ENCODE measurements around the gene FOXL2. TPM values are rescaled to one million over a fixed set of nuclear protein-coding genes. Genes with fewer than 3 reads are reported as not detected.

Gene FOXL2
- total and polyA plus RNA-seq, 2 of the 13 experiments (the other 11 are each of a cell fraction or from before 2014, with no cell fraction given): not detected

DNA sequence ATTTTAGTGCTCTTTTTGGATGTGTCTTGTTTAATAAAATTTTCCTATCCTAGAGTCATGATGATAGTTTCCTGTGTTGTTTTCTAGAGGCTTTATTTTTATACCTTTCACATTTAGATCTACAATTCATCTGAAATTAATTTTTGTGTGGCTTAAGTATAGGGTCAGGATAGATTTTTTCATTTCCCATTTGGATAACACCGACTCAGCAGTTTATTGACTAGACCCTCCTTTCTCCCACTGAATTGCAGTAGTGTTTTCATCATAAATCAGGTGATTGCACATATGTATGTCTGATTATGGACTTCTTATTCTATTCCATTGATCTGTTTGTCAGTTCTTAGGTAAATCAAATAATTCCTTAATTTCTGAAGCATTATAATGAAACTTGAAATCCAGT is 48.8 kb upstream of the FOXL2 start:
- BruUV-seq (replicated peaks): no TSS peak

DNA sequence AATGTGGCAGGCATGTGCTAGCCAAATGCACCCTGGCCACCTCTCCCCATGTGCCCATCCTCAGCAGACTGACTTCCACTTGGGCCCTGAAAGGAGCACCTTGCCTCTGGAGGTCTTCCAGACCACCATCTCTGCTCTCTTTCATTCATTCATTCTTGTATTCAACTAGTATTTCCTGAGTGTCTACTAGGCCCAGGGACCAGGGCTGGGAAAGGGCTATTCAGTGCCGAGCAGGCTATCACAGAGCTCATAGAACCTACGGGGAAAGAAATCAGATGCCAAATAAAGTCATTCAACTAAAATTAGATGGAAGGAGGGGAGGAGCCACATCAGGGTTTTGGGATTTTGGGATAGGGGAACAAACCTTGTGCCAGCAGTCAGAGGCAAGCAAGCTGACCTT is 40.2 kb upstream of the FOXL2 start:
- intact Hi-C loops (cut with micrococcal nuclease; ENCODE audit: unreplicated experiment) (no loop called here), in situ Hi-C loops (cut with HindIII; ENCODE audit: extremely low pct_ligation_motif_present, low pct_unique_long_range_greater_than_20kb) (no loop called here)
- Histone ChIP-seq H3K27ac (ENCODE audit: extremely low read length, insufficient read depth, low read length) (no peak overlapping the region), H4K20me1 (ENCODE audit: insufficient read depth, low read length) (no peaks in the 10 kb centered on the region), H3K36me3 (replicated peaks in 1 of 2; ENCODE audit: control insufficient read depth in 1 of 2, insufficient read depth in 2 of 2, low read length in 2 of 2) (no peaks in the 10 kb centered on the region), H2AFZ (ENCODE audit: low read length) (no peak overlapping the region), H3K4me2 (ENCODE audit: low read depth, low read length) (no peak overlapping the region), H3K27me3 (ENCODE audit: control insufficient read depth in 1 of 2, insufficient read depth in 2 of 2, low read length in 2 of 2) (peaks cover 1 to 9% of the 10 kb centered on the region in 2 experiments; a peak in 2 of 5 replicates), H3K9ac (ENCODE audit: insufficient read depth, low read depth, low read length) (no peak overlapping the region), H3K79me2 (ENCODE audit: insufficient read depth, low read length) (no peaks in the 10 kb centered on the region), H3K4me3 (replicated peaks in 1 of 3; ENCODE audit: insufficient read depth in 1 of 3, low read depth in 2 of 3, low read length in 3 of 3) (no peak overlapping the region), H3K4me1 (ENCODE audit: insufficient read depth, low read length) (no peaks in the 10 kb centered on the region), H3K9me3 (ENCODE audit: low read length) (no peaks in the 10 kb centered on the region)
- WGBS (ENCODE audit: low lambda C conversion rate): 0% methylated on average over 2 of the region's 2 CpGs
- DNase-seq (ENCODE audit: low spot score): no peak
- BruUV-seq (replicated peaks): no TSS peak
- TF ChIP-seq, protein P1, sequence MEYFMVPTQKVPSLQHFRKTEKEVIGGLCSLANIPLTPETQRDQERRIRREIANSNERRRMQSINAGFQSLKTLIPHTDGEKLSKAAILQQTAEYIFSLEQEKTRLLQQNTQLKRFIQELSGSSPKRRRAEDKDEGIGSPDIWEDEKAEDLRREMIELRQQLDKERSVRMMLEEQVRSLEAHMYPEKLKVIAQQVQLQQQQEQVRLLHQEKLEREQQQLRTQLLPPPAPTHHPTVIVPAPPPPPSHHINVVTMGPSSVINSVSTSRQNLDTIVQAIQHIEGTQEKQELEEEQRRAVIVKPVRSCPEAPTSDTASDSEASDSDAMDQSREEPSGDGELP (IDR thresholded peaks at IDR 0.05; ENCODE audit: borderline replicate concordance, low read depth): no peak
- TF ChIP-seq, protein P2, sequence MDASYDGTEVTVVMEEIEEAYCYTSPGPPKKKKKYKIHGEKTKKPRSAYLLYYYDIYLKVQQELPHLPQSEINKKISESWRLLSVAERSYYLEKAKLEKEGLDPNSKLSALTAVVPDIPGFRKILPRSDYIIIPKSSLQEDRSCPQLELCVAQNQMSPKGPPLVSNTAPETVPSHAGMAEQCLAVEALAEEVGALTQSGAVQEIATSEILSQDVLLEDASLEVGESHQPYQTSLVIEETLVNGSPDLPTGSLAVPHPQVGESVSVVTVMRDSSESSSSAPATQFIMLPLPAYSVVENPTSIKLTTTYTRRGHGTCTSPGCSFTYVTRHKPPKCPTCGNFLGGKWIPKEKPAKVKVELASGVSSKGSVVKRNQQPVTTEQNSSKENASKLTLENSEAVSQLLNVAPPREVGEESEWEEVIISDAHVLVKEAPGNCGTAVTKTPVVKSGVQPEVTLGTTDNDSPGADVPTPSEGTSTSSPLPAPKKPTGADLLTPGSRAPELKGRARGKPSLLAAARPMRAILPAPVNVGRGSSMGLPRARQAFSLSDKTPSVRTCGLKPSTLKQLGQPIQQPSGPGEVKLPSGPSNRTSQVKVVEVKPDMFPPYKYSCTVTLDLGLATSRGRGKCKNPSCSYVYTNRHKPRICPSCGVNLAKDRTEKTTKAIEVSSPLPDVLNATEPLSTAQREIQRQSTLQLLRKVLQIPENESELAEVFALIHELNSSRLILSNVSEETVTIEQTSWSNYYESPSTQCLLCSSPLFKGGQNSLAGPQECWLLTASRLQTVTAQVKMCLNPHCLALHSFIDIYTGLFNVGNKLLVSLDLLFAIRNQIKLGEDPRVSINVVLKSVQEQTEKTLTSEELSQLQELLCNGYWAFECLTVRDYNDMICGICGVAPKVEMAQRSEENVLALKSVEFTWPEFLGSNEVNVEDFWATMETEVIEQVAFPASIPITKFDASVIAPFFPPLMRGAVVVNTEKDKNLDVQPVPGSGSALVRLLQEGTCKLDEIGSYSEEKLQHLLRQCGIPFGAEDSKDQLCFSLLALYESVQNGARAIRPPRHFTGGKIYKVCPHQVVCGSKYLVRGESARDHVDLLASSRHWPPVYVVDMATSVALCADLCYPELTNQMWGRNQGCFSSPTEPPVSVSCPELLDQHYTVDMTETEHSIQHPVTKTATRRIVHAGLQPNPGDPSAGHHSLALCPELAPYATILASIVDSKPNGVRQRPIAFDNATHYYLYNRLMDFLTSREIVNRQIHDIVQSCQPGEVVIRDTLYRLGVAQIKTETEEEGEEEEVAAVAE (CRISPR knock-in tag; IDR thresholded peaks at IDR 0.05; ENCODE audit: borderline replicate concordance): no peak
- FAIRE-seq: no peak
- ATAC-seq: no peak
- CTCF ChIA-PET (ENCODE audit: low intra/inter-chr PET ratio, low total read pairs): no interaction called here
- POLR2A ChIA-PET: no interaction called here

More for the DNA sequence above, 48.8 kb upstream of the FOXL2 start:
- H2AFZ ChIP-seq (ENCODE audit: low read length): no peak overlapping the region
- no peaks in the 10 kb centered on the region for H3K79me2 ChIP-seq (ENCODE audit: insufficient read depth, low read length)
- no peaks in the 10 kb centered on the region for H3K36me3 ChIP-seq (replicated peaks in 1 of 2; ENCODE audit: control insufficient read depth in 1 of 2, insufficient read depth in 2 of 2, low read length in 2 of 2)
- H3K4me3 ChIP-seq (replicated peaks in 1 of 3; ENCODE audit: insufficient read depth in 1 of 3, low read depth in 2 of 3, low read length in 3 of 3): no peak overlapping the region
- no peak overlapping the region for H3K27ac ChIP-seq (ENCODE audit: extremely low read length, insufficient read depth, low read length)
- no peaks in the 10 kb centered on the region; a peak in 1 of 5 replicates for H3K27me3 ChIP-seq (ENCODE audit: control insufficient read depth in 1 of 2, insufficient read depth in 2 of 2, low read length in 2 of 2)
- peak; percentile 54 to 86; a peak in 3 of 4 replicates for TF ChIP-seq MAFK (conservative IDR thresholded peaks at IDR 0.05 in 1 of 2, IDR thresholded peaks at IDR 0.05 in 1 of 2; ENCODE audit: low read length in 2 of 2)
- TF ChIP-seq MAFF (IDR thresholded peaks at IDR 0.05; ENCODE audit: low read depth, low read length): peak; percentile 71
- TF ChIP-seq ZNF615 (CRISPR knock-in tag; IDR thresholded peaks at IDR 0.05; ENCODE audit: borderline replicate concordance): no peak
- ATAC-seq (no peak), DNase-seq (ENCODE audit: low spot score) (no peak), FAIRE-seq (no peak)
- no peak overlapping the region for H3K9ac ChIP-seq (ENCODE audit: insufficient read depth, low read depth, low read length)
- H4K20me1 ChIP-seq (ENCODE audit: insufficient read depth, low read length): no peaks in the 10 kb centered on the region
- H3K4me1 ChIP-seq (ENCODE audit: insufficient read depth, low read length): no peaks in the 10 kb centered on the region
- H3K4me2 ChIP-seq (ENCODE audit: low read depth, low read length): no peak overlapping the region
- CTCF ChIA-PET (ENCODE audit: low intra/inter-chr PET ratio, low total read pairs): no interaction called here
- POLR2A ChIA-PET: no interaction called here
- WGBS (ENCODE audit: low lambda C conversion rate): 0% methylated on average over 1 of the region's 1 CpG
- intact Hi-C loops (cut with micrococcal nuclease; ENCODE audit: unreplicated experiment) (no loop called here), in situ Hi-C loops (cut with HindIII; ENCODE audit: extremely low pct_ligation_motif_present, low pct_unique_long_range_greater_than_20kb) (no loop called here)
- H3K9me3 ChIP-seq (ENCODE audit: low read length): no peaks in the 10 kb centered on the region
